Keratinocyte (primary cell): Measurements from ENCODE around the gene CFAP92. TPM values are rescaled to one million over a fixed set of nuclear protein-coding genes. Genes with fewer than 3 reads are reported as not detected.
A peak's percentile ranks its signal among the peaks of the same experiment; 100 is the strongest.
"Not testable (repeated sequence)": the region's sequence is repeated elsewhere in the genome, so short reads cannot be mapped to it uniquely, and the experiment has no call there.

Source experiments
- DNase-seq: peaks from one replicate; pipeline ENCODE4 v3.0.0-alpha.2; 2011; ENCODE audit warnings: low read depth, missing footprints, low spot score
- FAIRE-seq: peaks from 2 replicates; lab custom pipeline; 2011; peaks lifted over from hg19 to GRCh38; lab: Jason Lieb, UNC
- H2AFZ ChIP-seq: 2 replicates; pipeline ENCODE4 v1.6.0; 2012; ENCODE audit warnings: low read length, control low read depth, inconsistent platforms; ENCODE audit not compliant: control insufficient read depth
- H3K27ac ChIP-seq: 2 replicates; pipeline ENCODE4 v1.5.1; 2011; ENCODE audit warnings: low read length; ENCODE audit not compliant: control insufficient read depth, insufficient read depth
- H3K27me3 ChIP-seq: 3 replicates; pipeline ENCODE4 v1.6.0; 2011; ENCODE audit warnings: low read length; ENCODE audit not compliant: control insufficient read depth, insufficient read depth; ENCODE audit errors: extremely low read depth
- H3K36me3 ChIP-seq, 2 experiments: 2 replicates in 1 of 2; 3 replicates in 1 of 2; pipeline ENCODE4 v1.5.1; 2011; ENCODE audit warnings: low read length in 2 of 2, mild to moderate bottlenecking in 1 of 2; ENCODE audit not compliant: control insufficient read depth in 2 of 2, insufficient read depth in 2 of 2; ENCODE audit errors: extremely low read depth in 1 of 2
- H3K4me1 ChIP-seq: 3 replicates; pipeline ENCODE4 v1.5.1; 2011; ENCODE audit warnings: low read length; ENCODE audit not compliant: control insufficient read depth, insufficient read depth; ENCODE audit errors: extremely low read depth
- H3K4me2 ChIP-seq: 3 replicates; pipeline ENCODE4 v1.6.0; 2011; ENCODE audit warnings: low read depth, low read length; ENCODE audit not compliant: control insufficient read depth, insufficient read depth; ENCODE audit errors: extremely low read depth
- H3K4me3 ChIP-seq, 3 experiments: fragments of 200-600 bp in 1 of 3; sonication (generic) in 1 of 3; 2 replicates in 2 of 3; 3 replicates in 1 of 3; pipeline ENCODE4 v1.5.1; 2011 to 2016; ENCODE audit warnings: low read length in 3 of 3, mild to moderate bottlenecking in 3 of 3, control low read depth in 2 of 3, inconsistent platforms in 1 of 3, low read depth in 1 of 3, mixed read lengths in 1 of 3, mixed run types in 1 of 3, moderate library complexity in 1 of 3; ENCODE audit not compliant: control insufficient read depth in 2 of 3, insufficient read depth in 2 of 3; ENCODE audit errors: extremely low read depth in 1 of 3
- H3K79me2 ChIP-seq: 2 replicates; pipeline ENCODE4 v1.6.0; 2012; ENCODE audit warnings: low read length; ENCODE audit not compliant: control insufficient read depth, insufficient read depth
- H3K9ac ChIP-seq: 3 replicates; pipeline ENCODE4 v1.6.0; 2011; ENCODE audit warnings: low read length; ENCODE audit not compliant: control insufficient read depth, insufficient read depth; ENCODE audit errors: extremely low read depth
- H3K9me1 ChIP-seq: 3 replicates; pipeline ENCODE4 v1.6.0; 2011; ENCODE audit warnings: low read length; ENCODE audit not compliant: control insufficient read depth, insufficient read depth; ENCODE audit errors: extremely low read depth
- H3K9me3 ChIP-seq: 2 replicates; pipeline ENCODE4 v1.5.1; 2012; ENCODE audit warnings: low read depth, low read length; ENCODE audit not compliant: control insufficient read depth
- H4K20me1 ChIP-seq: 3 replicates; pipeline ENCODE4 v1.6.0; 2011; ENCODE audit warnings: low read length; ENCODE audit not compliant: control insufficient read depth, insufficient read depth; ENCODE audit errors: extremely low read depth
- EZH2 ChIP-seq: IDR thresholded peaks from one replicate; pipeline ENCODE4 v1.6.1; 2012; ENCODE audit warnings: inconsistent platforms, mild to moderate bottlenecking, low read length, moderate library complexity
- dilution Hi-C: fragments of 300-500 bp; cut with MboI; formaldehyde crosslinking; loops from one replicate; pipeline ENCODE4 v1.7.0; 2020; ENCODE audit warnings: low sequenced_read_pairs; ENCODE audit not compliant: extremely low pct_ligation_motif_present
- polyA plus RNA-seq, 5 experiments: library from polyadenylated mRNA; depleted of rRNA in 3 of 5; stranded (reverse) in 3 of 5; stranded (forward) in 1 of 5; unstranded in 1 of 5; fragments of >200 nt; gene quantifications; 1 replicate in 1 of 5; 2 replicates in 3 of 5; 3 replicates in 1 of 5; pipeline versions ENCODE4 v1.2.1 to v1.2.3, GENCODE V29; 2011 to 2012; ENCODE audit warnings: missing spikeins in 2 of 5, low read depth in 1 of 5, low replicate concordance in 1 of 5
- TF ChIP-seq, protein P1 (sequence below), 3 experiments: IDR thresholded peaks in 1 of 3; conservative IDR thresholded peaks in 1 of 3; optimal IDR thresholded peaks in 1 of 3; 2 replicates in 2 of 3; 3 replicates in 1 of 3; pipeline versions ENCODE3 to v1.5.1; 2011; ENCODE audit warnings: low read length in 3 of 3, mild to moderate bottlenecking in 3 of 3, moderate library complexity in 2 of 3, control low read depth in 1 of 3, inconsistent platforms in 1 of 3; ENCODE audit not compliant: insufficient read depth in 2 of 3; ENCODE audit errors: extremely low read depth in 1 of 3

Gene CFAP92
- polyA plus RNA-seq, 1 donor (not counting 4 experiments of a cell fraction or from before 2014, with no cell fraction given): 0.26 TPM

DNA sequence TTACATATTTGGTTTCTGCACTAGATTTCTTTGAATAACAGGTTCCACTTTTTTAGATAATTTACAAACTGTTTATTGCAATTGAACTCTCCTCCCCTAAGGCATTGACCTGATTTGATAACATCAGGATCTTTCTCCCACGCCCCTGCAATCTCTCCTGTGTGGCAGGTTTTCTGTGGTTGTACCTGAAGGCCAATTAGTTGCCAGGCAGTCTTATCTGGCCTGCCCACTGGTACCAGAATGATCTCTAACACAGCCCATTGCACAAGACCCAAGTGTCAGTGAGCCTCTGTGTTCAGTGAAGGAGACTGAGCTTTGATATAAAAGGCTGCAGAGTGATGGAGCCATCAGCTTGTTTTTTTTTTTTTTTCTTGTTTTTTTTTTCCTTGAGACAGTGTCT, 111.2 kb downstream of the CFAP92 start:
- DNase-seq (no peak), FAIRE-seq (no peak)
- Histone ChIP-seq H3K4me3 (no peak overlapping the region), H3K79me2 (peaks cover 62% of the 10 kb centered on the region), H3K27me3 (no peaks in the 10 kb centered on the region), H3K36me3 (peaks cover 5 to 22% of the 10 kb centered on the region in 2 experiments), H4K20me1 (peaks cover 3% of the 10 kb centered on the region), H3K4me2 (no peak overlapping the region), H3K9me1 (peaks cover 6% of the 10 kb centered on the region), H3K9ac (no peak overlapping the region), H2AFZ (no peak overlapping the region), H3K4me1 (peaks cover 24% of the 10 kb centered on the region), H3K27ac (no peak overlapping the region), H3K9me3 (no peaks in the 10 kb centered on the region)
- dilution Hi-C loops: no loop called here
- TF ChIP-seq EZH2: no peak
- TF ChIP-seq, protein P1, sequence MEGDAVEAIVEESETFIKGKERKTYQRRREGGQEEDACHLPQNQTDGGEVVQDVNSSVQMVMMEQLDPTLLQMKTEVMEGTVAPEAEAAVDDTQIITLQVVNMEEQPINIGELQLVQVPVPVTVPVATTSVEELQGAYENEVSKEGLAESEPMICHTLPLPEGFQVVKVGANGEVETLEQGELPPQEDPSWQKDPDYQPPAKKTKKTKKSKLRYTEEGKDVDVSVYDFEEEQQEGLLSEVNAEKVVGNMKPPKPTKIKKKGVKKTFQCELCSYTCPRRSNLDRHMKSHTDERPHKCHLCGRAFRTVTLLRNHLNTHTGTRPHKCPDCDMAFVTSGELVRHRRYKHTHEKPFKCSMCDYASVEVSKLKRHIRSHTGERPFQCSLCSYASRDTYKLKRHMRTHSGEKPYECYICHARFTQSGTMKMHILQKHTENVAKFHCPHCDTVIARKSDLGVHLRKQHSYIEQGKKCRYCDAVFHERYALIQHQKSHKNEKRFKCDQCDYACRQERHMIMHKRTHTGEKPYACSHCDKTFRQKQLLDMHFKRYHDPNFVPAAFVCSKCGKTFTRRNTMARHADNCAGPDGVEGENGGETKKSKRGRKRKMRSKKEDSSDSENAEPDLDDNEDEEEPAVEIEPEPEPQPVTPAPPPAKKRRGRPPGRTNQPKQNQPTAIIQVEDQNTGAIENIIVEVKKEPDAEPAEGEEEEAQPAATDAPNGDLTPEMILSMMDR (optimal IDR thresholded peaks at IDR 0.05 in 1 of 3, IDR thresholded peaks at IDR 0.05 in 1 of 3, conservative IDR thresholded peaks at IDR 0.05 in 1 of 3; ENCODE audit: extremely low read depth in 1 of 3, insufficient read depth in 2 of 3, low read length in 3 of 3): no peak

DNA sequence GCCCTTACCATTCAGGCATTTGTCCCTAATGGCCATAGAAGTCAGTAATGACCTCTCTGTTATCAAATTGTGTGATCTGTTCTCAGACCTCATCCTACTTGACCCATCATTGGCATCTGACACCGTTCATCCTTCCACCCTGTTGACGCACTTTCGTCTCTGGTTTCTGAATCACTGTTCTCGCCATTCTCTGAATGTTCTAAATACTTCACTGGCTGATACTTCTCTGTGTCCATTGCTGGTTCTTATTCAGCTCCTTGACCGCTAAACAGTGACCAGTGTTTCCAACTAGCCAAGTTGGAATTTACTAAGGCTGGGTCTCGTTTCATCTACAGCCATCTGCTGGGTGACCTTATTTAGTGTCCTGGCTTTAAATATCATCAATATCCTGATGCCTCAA, 112.3 kb downstream of the CFAP92 start:
- H3K4me3 ChIP-seq: peak overlapping the region in 1 of 3 experiments; percentile 13
- H2AFZ ChIP-seq: no peak overlapping the region
- H3K27me3 ChIP-seq: no peaks in the 10 kb centered on the region
- no peak overlapping the region for H3K27ac ChIP-seq
- peaks cover 25% of the 10 kb centered on the region for H3K4me1 ChIP-seq
- H3K36me3 ChIP-seq: peaks cover 5 to 15% of the 10 kb centered on the region in 2 experiments
- H3K9me3 ChIP-seq: no peaks in the 10 kb centered on the region
- H3K9me1 ChIP-seq: peaks cover 6% of the 10 kb centered on the region
- FAIRE-seq (no peak), DNase-seq (no peak)
- H3K79me2 ChIP-seq: peaks cover 61% of the 10 kb centered on the region
- H3K9ac ChIP-seq: no peak overlapping the region
- dilution Hi-C loops: no loop called here
- peaks cover 3% of the 10 kb centered on the region for H4K20me1 ChIP-seq
- TF ChIP-seq, protein P1 (optimal IDR thresholded peaks at IDR 0.05 in 1 of 3, IDR thresholded peaks at IDR 0.05 in 1 of 3, conservative IDR thresholded peaks at IDR 0.05 in 1 of 3; ENCODE audit: extremely low read depth in 1 of 3, insufficient read depth in 2 of 3, low read length in 3 of 3): no peak
- TF ChIP-seq EZH2: no peak
- H3K4me2 ChIP-seq: peak overlapping the region; percentile 11

DNA sequence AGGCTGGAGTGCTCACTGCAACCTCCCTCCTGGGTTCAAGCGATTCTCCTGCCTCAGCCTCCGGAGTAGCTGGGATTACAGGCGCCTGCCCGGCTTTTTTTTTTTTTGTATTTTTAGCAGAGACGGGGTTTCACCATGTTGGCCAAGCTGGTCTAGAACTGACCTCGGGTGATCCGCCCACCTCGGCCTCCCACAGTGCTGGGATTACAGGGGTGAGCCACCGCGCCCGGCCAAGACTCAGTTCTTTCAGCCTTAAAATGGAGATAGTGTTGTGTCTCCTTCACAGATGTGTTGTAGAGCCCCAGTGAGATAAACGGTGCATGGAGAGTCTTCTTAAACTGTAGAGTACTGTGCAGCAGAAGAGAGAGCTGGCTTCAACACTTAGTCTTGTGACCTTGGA, 113.4 kb downstream of the CFAP92 start:
- H2AFZ ChIP-seq, H3K27ac ChIP-seq, DNase-seq, H3K9me3 ChIP-seq, dilution Hi-C loops, H4K20me1 ChIP-seq, H3K9me1 ChIP-seq, H3K27me3 ChIP-seq, FAIRE-seq: not testable (repeated sequence)
- Histone ChIP-seq H3K79me2 (peaks cover 61% of the 10 kb centered on the region), H3K36me3 (peaks cover 5 to 15% of the 10 kb centered on the region in 2 experiments), H3K4me3 (peak overlapping the region; percentile 72 to 99 (median 89)), H3K4me1 (peaks cover 25% of the 10 kb centered on the region), H3K9ac (peak overlapping the region; percentile 100), H3K4me2 (peak overlapping the region; percentile 91)
